ENCODE results near the gene MYBPC1.

MYBPC1 gene

DNA sequence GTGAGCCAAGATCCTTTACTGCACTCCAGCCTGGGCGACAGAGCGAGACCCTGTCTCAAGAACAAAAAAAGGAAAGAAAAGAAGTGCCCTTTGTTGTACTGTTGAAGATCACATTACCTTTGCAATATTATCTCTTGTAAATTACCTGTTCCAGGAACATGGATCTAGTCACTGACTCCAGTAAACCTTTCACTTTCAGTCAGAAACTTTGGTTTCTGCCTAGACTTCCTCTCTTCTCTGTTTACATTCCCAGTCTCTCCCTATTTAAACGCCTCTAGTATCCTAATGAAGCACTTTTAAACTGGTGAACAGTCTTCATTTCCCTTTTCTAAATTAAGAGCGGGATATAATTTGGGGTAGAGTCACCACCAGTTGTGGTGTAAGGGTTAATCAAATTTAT lies 115.5 kb downstream of the MYBPC1 start:
- no peak for FAIRE-seq
- TF ChIP-seq, protein P1, sequence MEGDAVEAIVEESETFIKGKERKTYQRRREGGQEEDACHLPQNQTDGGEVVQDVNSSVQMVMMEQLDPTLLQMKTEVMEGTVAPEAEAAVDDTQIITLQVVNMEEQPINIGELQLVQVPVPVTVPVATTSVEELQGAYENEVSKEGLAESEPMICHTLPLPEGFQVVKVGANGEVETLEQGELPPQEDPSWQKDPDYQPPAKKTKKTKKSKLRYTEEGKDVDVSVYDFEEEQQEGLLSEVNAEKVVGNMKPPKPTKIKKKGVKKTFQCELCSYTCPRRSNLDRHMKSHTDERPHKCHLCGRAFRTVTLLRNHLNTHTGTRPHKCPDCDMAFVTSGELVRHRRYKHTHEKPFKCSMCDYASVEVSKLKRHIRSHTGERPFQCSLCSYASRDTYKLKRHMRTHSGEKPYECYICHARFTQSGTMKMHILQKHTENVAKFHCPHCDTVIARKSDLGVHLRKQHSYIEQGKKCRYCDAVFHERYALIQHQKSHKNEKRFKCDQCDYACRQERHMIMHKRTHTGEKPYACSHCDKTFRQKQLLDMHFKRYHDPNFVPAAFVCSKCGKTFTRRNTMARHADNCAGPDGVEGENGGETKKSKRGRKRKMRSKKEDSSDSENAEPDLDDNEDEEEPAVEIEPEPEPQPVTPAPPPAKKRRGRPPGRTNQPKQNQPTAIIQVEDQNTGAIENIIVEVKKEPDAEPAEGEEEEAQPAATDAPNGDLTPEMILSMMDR (IDR thresholded peaks at IDR 0.05; ENCODE audit: insufficient read depth, missing control alignments): no peak

GRCh38 chr12:101713059-101713682 lies 118.4 kb downstream of the MYBPC1 start:
- FAIRE-seq (no peak), DNase-seq (ENCODE audit: insufficient read length, low spot score) (no peak)
- TF ChIP-seq, protein P1 (IDR thresholded peaks at IDR 0.05; ENCODE audit: insufficient read depth, missing control alignments): no peak

More for the DNA sequence above, 115.5 kb downstream of the MYBPC1 start:
- no peak for DNase-seq (ENCODE audit: insufficient read length, low spot score)

DNA sequence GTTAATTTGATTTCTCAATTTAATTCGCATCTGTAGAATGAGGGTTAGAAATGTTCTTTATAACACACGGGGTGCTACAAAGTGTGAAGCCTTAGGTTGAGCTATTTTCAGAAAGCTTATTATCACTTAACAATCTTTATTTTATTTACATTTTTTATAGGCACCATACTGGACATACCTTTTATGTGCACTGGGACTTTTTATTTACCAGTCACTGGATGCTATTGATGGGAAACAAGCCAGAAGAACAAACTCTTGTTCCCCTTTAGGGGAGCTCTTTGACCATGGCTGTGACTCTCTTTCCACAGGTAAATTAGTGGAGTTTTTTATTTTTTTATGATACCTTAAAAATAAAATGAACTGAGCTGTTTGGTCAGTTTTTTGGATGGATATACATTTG lies 119.2 kb downstream of the MYBPC1 start:
- TF ChIP-seq, protein P1 (IDR thresholded peaks at IDR 0.05; ENCODE audit: insufficient read depth, missing control alignments): no peak
- DNase-seq (ENCODE audit: insufficient read length, low spot score) (no peak), FAIRE-seq (no peak)

GRCh38 chr12:101714877-101715444 lies 120.2 kb downstream of the MYBPC1 start:
- DNase-seq (ENCODE audit: insufficient read length, low spot score): no peak
- peak; percentile 38 for FAIRE-seq
- TF ChIP-seq, protein P1 (IDR thresholded peaks at IDR 0.05; ENCODE audit: insufficient read depth, missing control alignments): no peak

- FAIRE-seq (no peak), DNase-seq (ENCODE audit: insufficient read length, low spot score) (no peak)
- TF ChIP-seq, protein P1 (IDR thresholded peaks at IDR 0.05; ENCODE audit: insufficient read depth, missing control alignments): no peak
These were observed 124.8 kb downstream of the MYBPC1 start for GRCh38 chr12:101719566-101719965.

DNA sequence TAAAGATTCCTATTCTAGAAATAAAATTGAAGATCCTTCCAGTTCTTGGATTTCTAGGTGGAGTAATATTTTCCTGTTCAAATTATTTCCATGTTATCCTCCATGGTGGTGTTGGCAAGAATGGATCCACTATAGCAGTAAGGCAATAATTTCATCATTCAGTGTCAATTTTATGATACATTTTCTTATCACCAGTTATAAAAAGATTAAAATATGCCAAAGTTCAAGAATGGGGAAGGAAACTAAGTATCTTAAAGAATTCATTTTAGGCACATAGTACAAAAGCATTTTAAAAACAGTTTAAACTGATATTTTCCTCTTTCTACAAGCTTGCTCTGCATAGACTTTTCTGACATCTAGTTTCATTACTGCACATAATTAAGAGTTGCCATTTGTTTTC lies 125.3 kb downstream of the MYBPC1 start:
- FAIRE-seq: no peak
- DNase-seq (ENCODE audit: insufficient read length, low spot score): no peak
- TF ChIP-seq, protein P1 (IDR thresholded peaks at IDR 0.05; ENCODE audit: insufficient read depth, missing control alignments): no peak

GRCh38 chr12:101722392-101722791 lies 127.6 kb downstream of the MYBPC1 start:
- no peak for DNase-seq (ENCODE audit: insufficient read length, low spot score)
- TF ChIP-seq, protein P1 (IDR thresholded peaks at IDR 0.05; ENCODE audit: insufficient read depth, missing control alignments): no peak

More at GRCh38 chr12:101722392-101722791, 127.6 kb downstream of the MYBPC1 start:
- no peak for FAIRE-seq

All from D721Med (cell line).